ENCODE measurements around the gene DENND1C. TPM values are rescaled to one million over a fixed set of nuclear protein-coding genes. Genes with fewer than 3 reads are reported as not detected.
A peak's percentile ranks its signal among the peaks of the same experiment; 100 is the strongest.

The DENND1C gene
- polyA plus RNA-seq, 1 donor from 2014 or later, result 0.17 TPM

DNA sequence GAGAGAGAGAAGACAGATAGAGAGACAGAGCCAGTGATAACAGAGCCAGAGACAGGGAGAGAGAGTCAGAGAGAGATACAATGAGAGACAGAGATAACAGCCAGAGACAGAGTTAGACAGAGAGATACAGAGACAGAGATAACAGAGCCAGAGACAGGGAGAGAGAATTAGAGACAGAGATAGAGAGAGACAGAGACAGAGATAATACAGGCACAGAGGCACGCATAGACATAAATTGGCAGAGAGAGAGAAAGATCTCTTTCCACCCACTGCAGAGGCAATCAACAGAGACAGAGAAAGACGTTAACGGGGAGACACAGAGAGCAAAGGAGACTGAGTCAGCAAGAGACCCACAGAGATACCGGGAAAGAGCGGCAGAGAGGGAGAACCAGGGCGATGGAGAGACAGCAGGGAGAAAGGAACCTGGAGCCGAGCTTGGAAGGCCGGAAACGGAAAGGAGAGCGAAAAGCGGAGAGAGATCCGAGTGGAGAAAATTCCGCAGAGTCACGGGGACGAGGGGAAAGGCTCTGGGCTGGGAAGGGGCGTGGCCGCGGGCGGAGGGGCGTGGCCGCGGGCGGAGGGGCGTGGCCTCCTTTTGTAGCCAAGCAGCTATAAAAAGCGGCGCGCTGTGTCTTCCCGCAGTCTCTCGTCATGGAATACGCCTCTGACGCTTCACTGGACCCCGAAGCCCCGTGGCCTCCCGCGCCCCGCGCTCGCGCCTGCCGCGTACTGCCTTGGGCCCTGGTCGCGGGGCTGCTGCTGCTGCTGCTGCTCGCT lies 49.0 kb upstream of the DENND1C start, which contains the start of gene TNFSF9:
Gene TNFSF9 (plus strand): TSS at position 641 of the 777 bp plus-strand sequence. CDS start 11 bp downstream, at position 652.
- Histone ChIP-seq H3K27me3 (ENCODE audit: insufficient read depth, low read depth, low read length) (peaks cover 33% of the 10 kb centered on the region), H3F3A (ENCODE audit: insufficient read depth, low read length, poor library complexity, severe bottlenecking) (no peaks in the 10 kb centered on the region), H3K27ac (ENCODE audit: low read length) (no peak within 1 kb of the TSS), H3K4me2 (ENCODE audit: low read length) (peak within 1 kb of the TSS; percentile 65), H3K9me3 (ENCODE audit: low read length) (no peaks in the 10 kb centered on the region), H4K20me1 (ENCODE audit: insufficient read depth) (no peaks in the 10 kb centered on the region), H3K9ac (ENCODE audit: low read length) (peak within 1 kb of the TSS; percentile 78), H3K36me3 (ENCODE audit: insufficient read depth, low read length) (no peaks in the 10 kb centered on the region), H3K9me2 (ENCODE audit: insufficient read depth, low read length) (no peaks in the 10 kb centered on the region), H3K4me3 (ENCODE audit: low read length) (peak within 1 kb of the TSS; percentile 85), H3K79me2 (replicated peaks; ENCODE audit: insufficient read depth, low read length) (no peaks in the 10 kb centered on the region), H2AFZ (ENCODE audit: low read depth, low read length) (peak within 1 kb of the TSS; percentile 66)
- TF ChIP-seq MXI1 (conservative IDR thresholded peaks at IDR 0.05; ENCODE audit: poor library complexity, severe bottlenecking) (peak; percentile 66), TAF1 (IDR thresholded peaks at IDR 0.05; ENCODE audit: low read depth) (peak; percentile 78), EZH2 (IDR thresholded peaks at IDR 0.05; ENCODE audit: borderline replicate concordance, insufficient read depth, low read length, poor library complexity, severe bottlenecking) (no peak), EP300 (conservative IDR thresholded peaks at IDR 0.05; ENCODE audit: poor library complexity, severe bottlenecking) (peak; percentile 39), RAD21 (conservative IDR thresholded peaks at IDR 0.05) (peak; percentile 40), POLR2AphosphoS5 (IDR thresholded peaks at IDR 0.05) (peak; percentile 79), SMC3 (conservative IDR thresholded peaks at IDR 0.05; ENCODE audit: poor library complexity) (no peak)
- TF ChIP-seq, protein P1, sequence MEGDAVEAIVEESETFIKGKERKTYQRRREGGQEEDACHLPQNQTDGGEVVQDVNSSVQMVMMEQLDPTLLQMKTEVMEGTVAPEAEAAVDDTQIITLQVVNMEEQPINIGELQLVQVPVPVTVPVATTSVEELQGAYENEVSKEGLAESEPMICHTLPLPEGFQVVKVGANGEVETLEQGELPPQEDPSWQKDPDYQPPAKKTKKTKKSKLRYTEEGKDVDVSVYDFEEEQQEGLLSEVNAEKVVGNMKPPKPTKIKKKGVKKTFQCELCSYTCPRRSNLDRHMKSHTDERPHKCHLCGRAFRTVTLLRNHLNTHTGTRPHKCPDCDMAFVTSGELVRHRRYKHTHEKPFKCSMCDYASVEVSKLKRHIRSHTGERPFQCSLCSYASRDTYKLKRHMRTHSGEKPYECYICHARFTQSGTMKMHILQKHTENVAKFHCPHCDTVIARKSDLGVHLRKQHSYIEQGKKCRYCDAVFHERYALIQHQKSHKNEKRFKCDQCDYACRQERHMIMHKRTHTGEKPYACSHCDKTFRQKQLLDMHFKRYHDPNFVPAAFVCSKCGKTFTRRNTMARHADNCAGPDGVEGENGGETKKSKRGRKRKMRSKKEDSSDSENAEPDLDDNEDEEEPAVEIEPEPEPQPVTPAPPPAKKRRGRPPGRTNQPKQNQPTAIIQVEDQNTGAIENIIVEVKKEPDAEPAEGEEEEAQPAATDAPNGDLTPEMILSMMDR (IDR thresholded peaks at IDR 0.05; ENCODE audit: poor library complexity, severe bottlenecking), result no peak
- TF ChIP-seq, protein P2, sequence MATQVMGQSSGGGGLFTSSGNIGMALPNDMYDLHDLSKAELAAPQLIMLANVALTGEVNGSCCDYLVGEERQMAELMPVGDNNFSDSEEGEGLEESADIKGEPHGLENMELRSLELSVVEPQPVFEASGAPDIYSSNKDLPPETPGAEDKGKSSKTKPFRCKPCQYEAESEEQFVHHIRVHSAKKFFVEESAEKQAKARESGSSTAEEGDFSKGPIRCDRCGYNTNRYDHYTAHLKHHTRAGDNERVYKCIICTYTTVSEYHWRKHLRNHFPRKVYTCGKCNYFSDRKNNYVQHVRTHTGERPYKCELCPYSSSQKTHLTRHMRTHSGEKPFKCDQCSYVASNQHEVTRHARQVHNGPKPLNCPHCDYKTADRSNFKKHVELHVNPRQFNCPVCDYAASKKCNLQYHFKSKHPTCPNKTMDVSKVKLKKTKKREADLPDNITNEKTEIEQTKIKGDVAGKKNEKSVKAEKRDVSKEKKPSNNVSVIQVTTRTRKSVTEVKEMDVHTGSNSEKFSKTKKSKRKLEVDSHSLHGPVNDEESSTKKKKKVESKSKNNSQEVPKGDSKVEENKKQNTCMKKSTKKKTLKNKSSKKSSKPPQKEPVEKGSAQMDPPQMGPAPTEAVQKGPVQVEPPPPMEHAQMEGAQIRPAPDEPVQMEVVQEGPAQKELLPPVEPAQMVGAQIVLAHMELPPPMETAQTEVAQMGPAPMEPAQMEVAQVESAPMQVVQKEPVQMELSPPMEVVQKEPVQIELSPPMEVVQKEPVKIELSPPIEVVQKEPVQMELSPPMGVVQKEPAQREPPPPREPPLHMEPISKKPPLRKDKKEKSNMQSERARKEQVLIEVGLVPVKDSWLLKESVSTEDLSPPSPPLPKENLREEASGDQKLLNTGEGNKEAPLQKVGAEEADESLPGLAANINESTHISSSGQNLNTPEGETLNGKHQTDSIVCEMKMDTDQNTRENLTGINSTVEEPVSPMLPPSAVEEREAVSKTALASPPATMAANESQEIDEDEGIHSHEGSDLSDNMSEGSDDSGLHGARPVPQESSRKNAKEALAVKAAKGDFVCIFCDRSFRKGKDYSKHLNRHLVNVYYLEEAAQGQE (IDR thresholded peaks at IDR 0.05; ENCODE audit: borderline replicate concordance), result peak; percentile 26

DNA sequence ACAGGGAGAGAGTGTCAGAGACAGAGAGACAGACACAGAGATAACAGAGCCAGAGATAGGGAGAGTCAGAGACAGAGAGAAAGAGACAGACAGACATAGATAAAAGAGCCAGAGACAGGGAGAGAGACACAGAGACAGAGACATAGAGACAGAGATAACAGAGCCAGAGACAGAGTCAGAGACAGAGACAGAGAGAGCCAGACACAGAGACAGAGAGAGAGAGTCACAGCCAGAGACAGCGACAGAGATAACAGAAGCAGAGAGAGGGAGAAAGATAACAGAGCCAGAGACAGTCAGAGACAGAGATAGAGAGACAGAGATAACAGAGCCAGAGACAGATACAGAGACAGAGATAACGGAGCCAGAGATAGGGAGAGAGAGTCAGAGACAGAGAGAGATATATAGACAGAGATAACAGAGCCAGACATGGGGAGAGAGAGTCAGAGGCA lies 48.4 kb upstream of the DENND1C start:
- Histone ChIP-seq H3K4me2 (ENCODE audit: low read length) (peak overlapping the region; percentile 56), H3K9me2 (ENCODE audit: insufficient read depth, low read length) (no peaks in the 10 kb centered on the region), H3K36me3 (ENCODE audit: insufficient read depth, low read length) (no peaks in the 10 kb centered on the region), H3K9ac (ENCODE audit: low read length) (peak overlapping the region; percentile 78), H3K27me3 (ENCODE audit: insufficient read depth, low read depth, low read length) (peaks cover 33% of the 10 kb centered on the region), H4K20me1 (ENCODE audit: insufficient read depth) (no peaks in the 10 kb centered on the region), H3K9me3 (ENCODE audit: low read length) (no peaks in the 10 kb centered on the region), H2AFZ (ENCODE audit: low read depth, low read length) (no peak overlapping the region), H3K27ac (ENCODE audit: low read length) (no peak overlapping the region), H3K79me2 (replicated peaks; ENCODE audit: insufficient read depth, low read length) (no peaks in the 10 kb centered on the region), H3F3A (ENCODE audit: insufficient read depth, low read length, poor library complexity, severe bottlenecking) (no peaks in the 10 kb centered on the region), H3K4me3 (ENCODE audit: low read length) (peak overlapping the region; percentile 85)
- TF ChIP-seq, protein P2 (IDR thresholded peaks at IDR 0.05; ENCODE audit: borderline replicate concordance), result no peak
